HG02981 (cell line): ENCODE results near the gene PPM1H.

Experiments
- ATAC-seq: cut with Tn5 transposase; IDR thresholded peaks from one replicate; pipeline ENCODE4 v1.9.1; 2021; ENCODE audit warnings: mild to moderate bottlenecking, moderate library complexity; ENCODE audit not compliant: unreplicated experiment

The PPM1H gene

DNA sequence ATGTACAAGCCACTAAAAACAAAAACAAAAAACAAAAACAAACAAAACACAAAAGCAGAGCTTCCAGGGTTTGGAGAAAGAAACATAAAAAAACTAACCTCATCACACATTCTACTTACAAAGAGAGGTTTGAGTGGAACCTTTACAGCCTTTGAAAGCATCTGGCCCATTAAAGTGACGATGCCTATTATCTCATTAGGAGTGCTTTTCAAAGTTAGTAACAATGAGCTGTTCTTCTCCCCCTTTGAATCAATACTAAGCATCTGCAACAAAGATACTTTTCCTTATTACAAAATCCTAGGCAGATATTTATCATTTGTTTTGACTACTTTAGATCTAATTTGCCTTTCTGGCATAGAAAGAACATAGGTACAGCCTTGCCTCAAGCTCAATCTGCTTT, 217.3 kb downstream of the PPM1H start:
- ATAC-seq = no peak

- no peak for ATAC-seq
Observed at GRCh38 chr12:62716866-62717525, 218.0 kb downstream of the PPM1H start.

GRCh38 chr12:62716037-62716436, 218.9 kb downstream of the PPM1H start:
- no peak for ATAC-seq

DNA sequence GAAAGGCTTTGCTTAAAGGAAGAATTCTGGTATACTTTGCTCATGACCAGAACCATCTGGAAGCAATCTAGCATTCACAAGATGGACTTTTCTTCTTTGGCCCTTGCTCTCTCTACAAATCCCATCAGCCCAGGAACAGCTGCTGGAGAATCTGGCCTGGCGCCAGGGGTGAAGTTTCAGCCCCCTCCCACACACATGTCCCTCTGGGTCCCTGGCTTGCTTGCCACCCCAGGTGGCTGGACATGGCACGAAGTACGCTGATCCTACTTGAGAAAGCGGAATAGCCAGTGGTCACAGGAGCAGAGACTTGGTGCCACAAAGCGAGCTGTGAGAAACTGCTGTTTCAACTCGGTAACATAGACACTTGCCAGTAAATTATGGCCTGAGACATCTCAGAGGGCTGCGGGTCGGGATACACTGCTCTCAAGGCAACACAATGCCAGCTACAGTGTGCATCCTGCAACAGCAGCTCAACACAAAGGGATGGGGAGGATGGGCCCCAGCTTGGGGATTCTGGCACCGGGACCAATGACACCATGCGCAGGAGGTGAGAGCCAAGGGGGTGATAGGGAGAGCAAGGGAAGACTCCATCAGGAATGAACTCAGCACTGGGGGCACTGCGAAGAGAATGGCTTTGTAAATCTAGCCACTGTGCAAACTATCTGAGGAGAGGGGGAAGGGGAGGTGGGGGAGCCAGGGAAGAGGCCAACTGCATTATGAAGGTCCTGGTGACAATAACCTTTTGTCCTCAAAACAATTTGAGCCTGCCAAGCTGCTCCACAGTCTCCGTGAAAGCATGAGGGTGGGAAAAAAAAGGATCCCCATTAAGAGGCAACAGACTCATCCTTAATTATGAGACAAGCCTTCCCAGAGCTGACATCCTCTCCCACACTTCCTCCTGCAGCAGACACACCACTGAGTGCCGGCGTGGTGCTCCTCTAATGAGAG, 219.9 kb downstream of the PPM1H start:
- ATAC-seq = no peak

DNA sequence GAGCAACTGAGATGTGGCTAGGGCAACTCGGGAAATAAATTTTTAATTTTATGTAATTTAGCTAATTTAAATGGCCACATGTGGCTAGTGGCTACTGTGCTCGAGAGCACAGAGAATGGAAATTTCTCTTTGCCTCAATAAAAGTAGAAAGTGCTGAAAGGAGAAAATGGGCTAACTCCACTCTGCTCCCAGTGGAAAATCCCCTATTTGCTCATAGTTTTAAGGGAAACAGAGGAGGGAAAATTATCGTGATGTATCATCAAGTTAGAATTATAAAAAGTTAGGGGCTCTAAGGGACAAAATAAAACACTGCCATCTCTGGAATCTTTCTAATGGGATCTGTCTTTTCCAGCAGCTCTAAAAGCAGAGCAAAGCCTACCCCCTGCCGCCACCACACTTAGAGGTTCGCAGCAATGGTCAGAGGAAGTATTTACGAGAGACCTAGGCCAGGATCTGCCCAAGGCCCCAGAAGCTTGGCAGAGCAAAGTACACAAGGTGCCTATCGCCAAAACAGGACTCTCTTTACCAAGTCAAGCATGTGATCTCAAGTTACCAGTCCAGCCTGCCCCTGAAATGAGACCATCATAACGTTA, 220.7 kb downstream of the PPM1H start:
- no peak for ATAC-seq

- ATAC-seq = no peak
Observed at GRCh38 chr12:62713723-62714122, 221.2 kb downstream of the PPM1H start.

DNA sequence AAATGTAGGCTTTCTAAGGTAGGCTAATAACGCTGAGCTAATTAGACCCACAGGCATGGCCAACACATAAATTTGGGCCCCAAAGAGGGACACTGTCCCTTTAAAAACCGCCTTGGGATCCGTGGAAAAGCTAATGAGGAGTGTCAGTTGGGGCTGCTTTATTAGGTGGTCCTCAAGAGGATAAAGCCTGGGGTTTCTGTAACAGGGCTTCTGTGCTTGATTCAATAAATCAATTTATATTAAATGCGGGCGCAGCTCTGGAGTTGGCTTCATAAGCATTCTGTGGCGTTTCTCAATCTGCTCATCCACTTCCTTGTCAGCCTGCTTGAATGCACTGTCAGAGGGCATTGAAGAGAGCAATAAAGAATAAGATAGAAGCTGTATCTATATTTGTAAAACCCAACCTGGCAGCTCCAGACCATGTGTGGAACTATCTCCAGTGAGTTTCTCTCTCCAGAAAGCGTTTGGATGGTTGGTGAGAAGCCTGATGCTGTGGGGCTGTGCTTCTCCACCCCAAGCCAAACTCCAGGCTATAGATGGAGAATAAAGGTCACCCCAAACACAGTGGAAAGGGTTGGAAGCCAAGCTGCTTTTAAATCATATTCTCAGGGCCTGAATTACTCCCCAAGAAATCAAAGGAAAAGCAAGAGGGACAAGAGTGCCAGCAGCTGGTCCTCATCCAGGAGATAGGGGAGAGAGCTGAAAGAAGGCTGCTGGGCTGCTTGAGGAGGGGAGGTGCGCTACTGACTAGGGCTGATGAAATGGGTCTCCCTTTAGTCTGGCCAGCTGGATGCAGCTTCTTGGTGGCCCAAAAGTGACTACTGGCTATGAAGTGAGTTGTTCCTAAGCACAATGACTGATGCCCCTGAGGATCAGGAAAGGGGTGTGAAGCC, 222.0 kb downstream of the PPM1H start:
- no peak for ATAC-seq

GRCh38 chr12:62711631-62712241, 223.2 kb downstream of the PPM1H start:
- ATAC-seq = no peak

- ATAC-seq = no peak
Observed at GRCh38 chr12:62709311-62709710, 225.6 kb downstream of the PPM1H start.

DNA sequence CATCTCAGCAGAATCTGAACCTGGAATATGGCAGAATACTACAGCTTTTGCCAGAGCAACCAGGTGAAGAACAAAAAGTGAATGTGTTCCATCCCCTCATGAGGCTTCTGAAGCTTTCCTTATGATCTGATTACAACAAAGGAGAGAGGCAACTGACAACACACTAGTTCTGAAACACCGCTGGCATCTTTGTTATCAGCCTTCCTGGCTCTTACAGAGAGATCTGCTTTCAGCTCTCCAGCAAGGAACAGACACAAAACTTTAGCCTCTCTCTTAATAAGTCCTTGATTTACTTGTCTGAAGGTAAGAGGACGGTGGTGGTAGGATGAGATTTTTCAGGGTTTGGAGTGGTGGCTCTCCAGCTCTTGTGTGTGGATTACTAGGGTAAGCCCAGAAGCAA, 227.0 kb downstream of the PPM1H start:
- ATAC-seq = no peak

DNA sequence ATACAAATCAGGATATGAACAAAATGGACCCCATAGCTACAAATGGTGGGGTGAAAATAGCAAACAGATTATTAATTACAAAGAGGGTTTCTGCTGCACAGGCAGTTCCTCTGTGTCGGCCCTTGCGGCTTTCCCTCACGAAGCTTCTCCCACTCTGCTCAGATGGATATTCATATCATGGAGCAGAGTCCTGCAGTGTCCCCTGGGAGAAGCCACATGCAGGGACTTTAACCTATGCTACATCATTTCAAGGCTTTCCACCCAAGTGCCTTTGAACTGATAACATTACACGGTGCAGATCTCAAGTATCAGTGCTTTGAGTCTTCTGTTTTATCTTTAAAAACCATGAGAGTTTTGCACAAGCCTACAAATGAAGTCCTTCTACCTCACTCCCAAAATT, 229.1 kb downstream of the PPM1H start:
- no peak for ATAC-seq

DNA sequence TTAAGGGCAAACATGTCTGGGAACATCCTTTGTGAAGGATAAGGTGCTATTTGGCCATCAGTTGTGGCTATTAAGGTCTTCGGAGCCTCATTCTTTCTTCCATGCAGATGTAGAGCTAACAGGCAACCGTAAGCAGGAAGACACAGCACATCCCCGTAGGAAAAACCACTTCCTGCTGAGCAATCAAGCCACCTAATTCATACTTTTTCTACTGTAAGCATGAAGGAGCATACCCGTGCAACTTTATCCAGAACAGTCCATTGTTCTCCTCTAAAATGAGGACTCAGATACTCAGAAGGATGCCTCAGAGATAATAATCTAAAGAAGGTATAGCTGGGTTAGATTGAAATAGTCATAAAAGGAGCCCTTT, 232.0 kb downstream of the PPM1H start:
- no peak for ATAC-seq

GRCh38 chr12:62701492-62701891, 233.5 kb downstream of the PPM1H start:
- no peak for ATAC-seq

GRCh38 chr12:62700091-62700880, 234.7 kb downstream of the PPM1H start:
- ATAC-seq = no peak

DNA sequence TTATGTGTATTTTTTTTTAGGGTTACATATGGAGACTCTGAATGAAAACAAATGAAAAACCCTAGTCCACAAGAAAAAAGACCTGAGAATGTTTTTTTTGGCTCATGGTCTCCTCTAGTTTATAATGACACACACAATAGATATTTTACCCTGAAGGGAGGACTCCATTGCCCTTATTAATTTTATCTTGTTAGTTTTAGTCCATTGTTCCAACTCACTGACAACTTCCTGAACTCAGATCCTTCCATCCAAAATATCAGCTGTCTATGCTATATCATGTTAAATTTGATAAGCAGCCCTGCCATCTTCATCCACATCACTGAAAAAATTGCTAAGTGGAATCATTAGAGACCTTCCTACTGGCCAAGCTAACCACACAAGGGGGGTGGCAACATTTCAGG, 236.2 kb downstream of the PPM1H start:
- no peak for ATAC-seq

DNA sequence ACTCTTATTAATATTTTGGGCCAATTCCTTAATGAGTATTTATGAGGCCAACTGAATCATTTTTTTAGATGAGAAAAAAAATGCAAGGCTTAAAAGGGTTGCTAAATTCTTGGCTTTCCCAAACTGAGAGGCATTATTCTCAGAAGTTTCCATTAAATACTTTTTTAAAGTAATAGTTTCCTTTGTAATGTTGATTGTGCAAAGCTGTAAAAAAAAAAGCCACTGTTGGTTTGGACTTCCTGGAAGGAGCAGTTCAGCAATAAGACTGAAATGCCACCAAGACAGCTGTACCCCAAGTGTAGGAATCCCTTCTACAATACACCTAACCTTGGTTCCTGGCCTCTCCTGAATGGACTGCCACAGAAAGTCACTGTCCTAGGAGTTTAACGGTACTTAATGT, 237.1 kb downstream of the PPM1H start:
- ATAC-seq = no peak

DNA sequence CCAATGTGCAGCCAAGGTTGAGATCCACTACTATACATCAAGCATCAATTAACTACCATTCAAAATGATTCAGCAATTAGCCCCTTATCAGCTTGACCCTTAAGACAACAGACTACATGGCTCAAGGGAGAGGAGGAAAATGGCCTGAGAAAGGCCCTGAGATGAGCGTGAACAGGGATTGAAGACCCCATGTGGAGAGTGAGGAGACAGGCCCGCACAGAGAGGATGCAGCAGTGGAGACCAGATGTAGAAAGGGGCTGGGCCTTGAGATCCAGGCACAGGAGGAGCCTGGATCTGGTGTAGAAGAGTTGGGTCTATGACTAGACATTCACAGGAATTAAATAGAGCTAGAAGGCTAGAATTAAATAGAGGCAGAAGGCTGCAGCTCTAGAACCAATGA, 239.3 kb downstream of the PPM1H start:
- no peak for ATAC-seq

DNA sequence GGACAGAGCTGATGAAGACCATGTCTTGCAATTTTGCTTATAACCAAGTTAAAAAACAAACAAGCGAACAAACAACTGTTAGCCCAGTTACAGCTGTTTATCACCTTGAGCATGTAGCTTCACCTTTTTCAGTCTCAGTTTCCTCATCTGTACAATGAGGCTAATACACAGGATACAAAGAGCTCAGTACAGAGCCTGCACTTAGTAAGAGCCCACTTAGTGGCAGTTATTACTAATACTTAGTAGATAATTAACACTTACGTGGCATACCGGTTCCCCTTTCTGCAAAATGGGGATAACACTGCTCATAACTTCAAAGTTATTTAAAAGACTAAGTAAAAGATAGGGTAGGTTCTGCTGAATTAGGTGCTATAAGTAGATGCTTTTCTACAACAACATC, 240.3 kb downstream of the PPM1H start:
- ATAC-seq = no peak

DNA sequence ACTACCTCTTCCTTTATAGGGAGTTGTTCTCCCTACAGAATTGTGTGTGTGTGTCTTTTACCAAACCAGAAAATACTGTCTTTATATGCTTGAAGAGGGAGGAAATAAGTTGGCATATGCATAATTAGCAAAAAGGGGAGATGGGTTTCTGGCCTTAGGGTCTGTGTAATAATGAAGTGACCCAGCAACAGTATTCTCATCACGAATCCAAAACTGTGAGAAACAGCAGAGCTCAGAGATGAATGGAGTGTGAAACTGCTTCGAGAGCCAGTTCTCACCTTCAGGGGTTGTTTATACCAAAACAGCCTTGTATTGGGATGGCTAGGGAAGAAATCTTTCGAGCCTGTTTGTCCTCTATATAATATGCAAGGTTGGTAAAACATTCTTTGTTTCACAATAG, 240.8 kb downstream of the PPM1H start:
- no peak for ATAC-seq
